T47D (cell line): ENCODE results near the gene SNTB2.

Experiments used
- DNase-seq, 2 experiments: peaks; one replicate each; pipeline versions ENCODE4 v3.0.0 to v3.0.0-alpha.2; 2011 to 2012; ENCODE audit warnings: low read depth in 1 of 2, low spot score in 1 of 2
- JUND ChIP-seq: IDR thresholded peaks from 2 replicates; pipeline ENCODE4 v1.6.1; 2012; ENCODE audit warnings: low read depth
- in situ Hi-C: cut with HindIII; loops from 2 replicates; pipeline ENCODE4 v1.10.0; 2016; ENCODE audit warnings: low sequenced_read_pairs, low pct_unique_long_range_greater_than_20kb

Gene SNTB2

DNA sequence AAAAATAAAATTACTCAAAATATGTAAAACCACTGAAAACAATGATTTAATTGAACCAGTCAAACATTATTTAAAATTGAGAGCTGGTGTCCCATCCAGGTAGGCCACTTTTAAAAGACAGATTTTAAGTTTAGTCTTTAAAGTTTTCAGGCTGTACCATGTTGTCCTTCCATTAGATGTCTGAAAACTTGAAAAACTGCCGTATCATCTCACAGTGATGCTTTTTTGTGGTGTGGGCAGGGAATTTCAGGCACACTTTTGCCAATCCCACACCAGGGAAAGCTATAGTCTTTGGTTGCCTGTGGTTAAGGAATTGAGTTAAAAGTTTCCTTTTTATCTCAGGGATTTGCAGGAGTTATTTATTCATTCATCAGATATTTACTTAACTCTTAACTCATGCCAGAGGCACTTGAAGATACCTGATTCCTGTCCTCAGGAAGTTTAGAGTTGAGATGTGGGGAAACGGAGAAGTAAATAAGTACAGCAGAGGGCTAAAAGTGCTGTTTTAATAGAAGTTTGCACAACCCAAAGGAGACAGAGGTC, 3.2 kb downstream of the SNTB2 start:
- in situ Hi-C loops: no loop called here
- no peak for TF ChIP-seq JUND
- DNase-seq: no peak

DNA sequence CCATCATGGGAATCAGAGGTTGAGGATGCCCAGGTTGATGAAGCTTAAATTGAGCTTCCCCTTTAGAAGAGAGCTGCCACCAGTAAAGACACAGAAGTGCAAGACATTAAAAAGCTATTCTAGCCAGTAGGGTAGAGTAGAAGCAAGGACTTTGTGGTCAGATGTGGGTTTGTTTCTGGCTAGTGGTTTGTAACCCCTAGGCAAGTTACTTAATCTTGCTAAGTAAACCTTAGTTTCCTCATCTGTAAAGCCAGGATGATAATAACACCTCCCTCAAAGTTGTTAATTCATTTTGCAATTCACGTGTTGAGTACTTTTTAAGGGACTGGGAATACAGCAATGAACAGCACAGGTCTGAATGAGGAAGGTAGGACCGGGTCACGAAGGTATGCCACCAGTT, 3.6 kb downstream of the SNTB2 start:
- DNase-seq: no peak
- in situ Hi-C loops: no loop called here
- TF ChIP-seq JUND: no peak

DNA sequence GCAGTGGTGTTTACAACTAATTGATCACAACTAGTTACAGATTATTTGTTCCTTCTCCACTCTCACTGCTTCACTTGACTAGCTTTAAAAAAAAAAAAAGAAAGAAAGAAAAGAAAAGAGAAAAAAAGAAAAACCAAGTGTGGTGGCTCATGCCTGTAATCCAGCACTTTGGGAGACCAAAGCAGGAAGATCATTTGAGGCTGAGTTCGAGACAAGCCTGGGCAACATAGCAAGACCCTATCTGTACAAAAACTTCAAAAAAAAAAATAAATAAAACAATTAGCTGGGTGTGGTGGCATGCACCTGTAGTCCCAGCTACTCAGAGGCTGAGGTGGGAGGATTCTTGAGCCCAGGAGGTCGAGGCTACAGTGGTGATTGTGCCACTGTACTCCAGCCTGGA, 4.2 kb downstream of the SNTB2 start:
- no peak for TF ChIP-seq JUND
- no peak for DNase-seq
- in situ Hi-C loops: no loop called here

DNA sequence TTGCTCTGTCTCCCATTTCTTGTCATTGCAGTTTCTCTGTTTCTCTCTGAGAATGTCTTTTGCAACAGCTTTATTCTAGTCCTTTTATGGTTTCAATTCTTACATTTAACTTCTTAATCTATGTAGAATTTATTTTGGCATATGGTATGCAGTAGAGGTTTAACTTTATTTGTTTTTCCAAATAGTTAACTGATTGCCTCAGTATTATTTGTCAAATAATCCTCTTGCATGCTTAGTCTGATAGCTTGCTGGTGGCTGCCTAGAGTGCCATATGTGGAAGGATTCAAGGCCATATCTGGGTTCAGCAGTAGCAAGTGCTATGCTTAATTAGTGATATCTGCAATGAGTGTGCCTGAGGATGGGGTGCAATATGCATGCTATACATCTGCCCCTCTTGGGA, 6.9 kb downstream of the SNTB2 start:
- no peak for TF ChIP-seq JUND
- in situ Hi-C loops: no loop called here
- DNase-seq: no peak

DNA sequence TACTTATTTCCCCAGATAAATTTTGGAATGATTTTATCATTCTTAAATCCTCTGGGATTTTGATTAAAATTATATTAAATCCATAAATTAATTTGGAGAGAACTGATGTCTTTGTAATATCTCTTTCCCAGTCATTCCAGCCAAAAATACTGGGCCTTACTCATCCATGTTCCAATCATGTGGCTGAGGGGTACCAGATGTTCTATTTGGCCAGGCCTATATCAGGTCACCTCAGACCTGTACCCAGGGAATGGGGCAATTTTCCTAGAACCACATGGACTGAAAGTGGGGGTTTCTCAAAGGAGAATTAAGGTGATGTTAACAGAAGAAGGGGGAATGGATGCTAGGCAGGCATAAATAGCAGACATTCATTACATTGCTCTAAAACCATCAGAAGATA, 7.5 kb downstream of the SNTB2 start:
- TF ChIP-seq JUND: no peak
- DNase-seq: no peak
- in situ Hi-C loops: no loop called here

DNA sequence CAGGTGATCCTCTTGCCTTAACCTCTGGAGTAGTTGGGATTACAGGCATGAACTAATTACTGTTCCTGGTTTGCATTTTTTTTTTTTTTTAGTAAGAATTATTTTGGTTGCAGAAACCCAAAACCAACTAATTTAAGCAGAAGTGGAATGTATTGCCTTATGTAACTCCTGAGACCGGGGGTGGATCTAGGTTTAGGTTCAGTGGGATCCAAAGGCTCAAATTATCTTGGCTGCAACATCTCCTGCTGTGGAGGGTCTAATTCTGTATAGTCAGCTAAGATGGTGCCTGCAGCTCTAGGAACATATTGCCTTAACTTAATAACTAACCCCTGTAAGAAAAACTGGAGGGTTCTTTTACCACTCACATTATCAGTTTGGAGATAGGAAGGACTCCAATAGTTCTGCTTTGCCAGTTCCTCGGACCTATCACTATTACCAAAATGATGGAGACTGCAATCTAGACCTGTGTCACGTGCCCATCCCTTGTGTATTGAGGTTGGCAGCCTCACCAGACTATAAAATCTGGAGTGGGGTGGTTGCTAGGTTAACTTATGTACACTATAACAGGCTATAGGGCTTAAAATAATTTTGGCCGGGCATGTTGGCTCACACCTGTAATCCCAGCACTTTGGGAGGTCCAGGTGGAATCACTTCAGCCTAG, 8.5 kb downstream of the SNTB2 start:
- DNase-seq: no peak
- no peak for TF ChIP-seq JUND
- in situ Hi-C loops: no loop called here

DNA sequence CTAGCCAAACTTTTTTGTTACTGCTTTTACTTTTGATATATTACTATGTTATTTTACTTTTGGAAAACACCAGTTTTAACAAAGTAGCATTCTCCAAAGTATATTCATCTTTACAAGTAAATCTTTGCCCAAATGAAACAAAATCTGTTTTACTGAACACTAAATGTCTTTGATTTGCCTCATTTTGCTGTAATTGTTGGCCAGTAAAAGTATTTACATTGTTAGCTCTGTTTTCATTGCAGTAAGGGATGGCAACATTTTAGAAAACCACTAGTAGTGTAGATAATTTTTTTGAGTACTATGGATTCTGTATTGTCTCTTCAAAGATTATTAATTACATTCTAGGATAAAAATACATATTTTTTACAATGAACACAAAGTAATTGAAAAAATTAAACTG, 10.6 kb downstream of the SNTB2 start:
- in situ Hi-C loops: no loop called here
- no peak for TF ChIP-seq JUND
- DNase-seq: no peak

DNA sequence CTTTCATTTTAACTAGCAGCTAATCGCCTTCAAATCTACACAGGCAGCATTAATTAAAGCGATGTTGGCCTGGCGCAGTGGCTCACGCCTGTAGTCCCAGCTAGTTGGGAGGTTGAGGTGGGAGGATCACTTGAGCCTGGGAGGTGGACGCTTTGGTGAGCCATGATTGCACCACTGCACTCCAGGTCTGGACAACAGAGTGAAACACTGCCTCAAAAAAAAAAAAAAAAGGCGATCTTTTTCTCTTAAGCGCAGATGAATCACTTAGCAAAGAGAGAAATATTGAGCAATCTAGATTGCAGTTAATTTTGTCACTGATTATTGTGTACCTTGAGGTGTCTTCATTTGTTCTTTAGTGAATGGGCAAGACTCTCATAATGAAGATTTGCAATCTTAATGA, 12.4 kb downstream of the SNTB2 start:
- in situ Hi-C loops: no loop called here
- DNase-seq: no peak
- TF ChIP-seq JUND: no peak

DNA sequence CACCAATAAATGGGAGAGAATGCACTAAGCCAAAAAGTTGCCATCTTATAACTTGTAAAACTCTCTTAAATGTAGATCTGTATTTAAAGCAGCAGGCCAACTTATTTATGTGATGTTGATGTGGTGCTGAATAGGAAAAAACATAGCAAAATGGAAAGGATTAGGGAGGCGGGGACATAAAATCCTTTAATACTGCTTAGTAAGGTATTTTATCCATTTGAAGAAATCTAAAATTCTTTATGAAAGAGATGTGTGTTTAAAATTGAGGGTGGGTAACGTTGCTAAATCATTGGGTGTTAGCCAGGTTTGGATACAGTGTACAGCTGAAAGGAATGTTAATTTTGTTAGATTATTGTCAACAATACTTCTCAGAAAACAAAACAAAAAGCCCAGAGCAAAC, 14.3 kb downstream of the SNTB2 start:
- no peak for TF ChIP-seq JUND
- in situ Hi-C loops: no loop called here

DNA sequence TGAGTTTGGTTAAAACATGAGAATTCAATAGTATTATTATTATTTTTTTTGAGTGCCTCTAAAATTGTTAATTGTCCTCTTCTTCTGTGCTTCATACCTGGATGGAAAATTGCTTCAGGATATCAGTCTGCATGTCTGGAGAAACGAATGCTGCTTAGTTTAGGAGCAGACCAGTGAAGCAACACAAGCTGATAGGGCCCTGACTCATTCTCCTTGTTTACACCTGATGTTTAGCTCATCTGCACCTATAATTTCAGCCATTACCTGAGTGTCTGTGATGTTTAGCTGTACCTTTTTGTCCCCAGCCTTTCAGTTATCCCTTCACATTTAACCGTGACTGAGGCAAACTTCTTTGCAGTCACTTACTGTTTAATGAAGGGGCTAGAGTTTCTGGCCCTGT, 14.8 kb downstream of the SNTB2 start:
- DNase-seq: no peak
- no peak for TF ChIP-seq JUND
- in situ Hi-C loops: no loop called here

More for the DNA sequence above, 14.3 kb downstream of the SNTB2 start:
- no peak for DNase-seq

DNA sequence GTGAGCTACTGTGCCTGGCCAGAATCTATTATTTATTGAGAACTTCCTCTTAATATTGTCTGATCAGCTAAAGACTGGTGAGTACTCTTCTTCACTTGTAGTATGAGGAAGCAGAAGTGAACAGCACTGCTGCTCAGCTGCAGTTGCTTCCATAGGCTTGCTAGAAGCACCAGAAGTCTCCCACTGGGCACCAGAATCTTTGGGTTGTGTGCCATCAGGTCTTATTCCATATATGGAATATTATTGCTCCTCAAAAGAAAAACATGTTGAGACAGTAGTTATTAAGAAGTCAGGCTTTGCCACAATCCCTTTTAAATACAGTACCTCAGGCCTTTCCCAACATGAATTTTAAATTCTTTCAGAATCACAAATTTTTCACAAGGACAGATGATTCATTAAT, 17.2 kb downstream of the SNTB2 start:
- no peak for TF ChIP-seq JUND
- no peak for DNase-seq
- in situ Hi-C loops: no loop called here

DNA sequence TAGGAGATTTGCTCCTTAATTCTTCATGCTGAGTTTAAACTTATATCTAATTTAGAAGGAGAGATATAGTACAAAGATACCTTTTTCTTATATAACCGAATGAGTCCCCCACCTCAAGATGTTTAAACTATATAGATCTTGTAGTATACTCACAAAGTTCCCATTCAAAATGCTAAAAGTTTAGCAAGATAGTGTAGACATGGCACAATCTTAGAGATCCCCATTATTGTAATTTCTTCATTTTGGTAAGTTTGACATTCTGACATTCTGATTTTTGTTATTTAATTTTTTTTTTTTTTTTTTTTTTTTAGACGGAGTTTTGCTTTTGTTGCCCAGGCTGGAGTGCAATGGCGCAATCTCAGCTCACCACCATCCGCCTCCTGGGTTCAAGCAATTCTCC, 22.8 kb downstream of the SNTB2 start:
- no peak for DNase-seq
- in situ Hi-C loops: no loop called here
- TF ChIP-seq JUND: no peak

DNA sequence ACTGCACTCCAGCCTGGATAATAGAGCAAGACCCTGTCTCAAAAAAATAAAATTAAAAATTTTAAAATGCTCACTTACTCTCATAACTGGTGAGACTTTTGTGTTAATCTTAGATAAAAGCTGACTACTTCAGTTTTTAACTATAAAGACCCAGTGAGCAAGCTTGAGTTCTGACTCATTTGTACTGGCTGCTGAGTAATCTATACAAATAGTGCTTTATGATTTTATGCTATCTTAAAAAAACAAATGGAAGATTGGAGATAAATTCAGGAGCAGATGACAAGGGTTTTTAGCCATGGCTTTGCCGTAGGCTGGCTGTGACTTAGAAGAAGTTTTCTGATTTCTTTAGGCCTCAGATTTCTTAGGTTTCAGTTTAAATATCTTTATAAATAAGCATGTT, 30.5 kb downstream of the SNTB2 start:
- no peak for DNase-seq
- in situ Hi-C loops: no loop called here
- no peak for TF ChIP-seq JUND

DNA sequence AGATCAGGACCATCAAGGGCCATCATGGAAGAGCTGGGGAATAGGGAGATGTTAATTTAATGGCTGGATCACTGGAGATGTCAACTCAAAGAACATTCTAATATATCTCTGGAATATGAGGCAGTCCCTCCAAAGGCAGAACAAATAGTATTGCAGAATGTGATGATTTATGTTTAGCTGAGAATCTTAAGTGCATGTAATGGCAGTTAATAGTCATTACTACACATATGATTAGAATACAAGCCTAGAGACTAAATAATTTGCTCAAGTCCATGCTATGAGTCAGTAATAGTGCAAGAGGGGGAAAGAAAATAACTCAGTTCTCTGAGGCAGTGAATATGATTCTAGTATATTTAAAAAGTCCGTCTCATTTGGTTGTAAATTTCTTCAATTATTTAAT, 32.3 kb downstream of the SNTB2 start:
- DNase-seq: no peak
- in situ Hi-C loops: no loop called here
- no peak for TF ChIP-seq JUND
